Measurements from ENCODE around the gene C10orf67.
"Not testable (repeated sequence)": the region's sequence is repeated elsewhere in the genome, so short reads cannot be mapped to it uniquely, and the experiment has no call there.

Gene C10orf67

DNA sequence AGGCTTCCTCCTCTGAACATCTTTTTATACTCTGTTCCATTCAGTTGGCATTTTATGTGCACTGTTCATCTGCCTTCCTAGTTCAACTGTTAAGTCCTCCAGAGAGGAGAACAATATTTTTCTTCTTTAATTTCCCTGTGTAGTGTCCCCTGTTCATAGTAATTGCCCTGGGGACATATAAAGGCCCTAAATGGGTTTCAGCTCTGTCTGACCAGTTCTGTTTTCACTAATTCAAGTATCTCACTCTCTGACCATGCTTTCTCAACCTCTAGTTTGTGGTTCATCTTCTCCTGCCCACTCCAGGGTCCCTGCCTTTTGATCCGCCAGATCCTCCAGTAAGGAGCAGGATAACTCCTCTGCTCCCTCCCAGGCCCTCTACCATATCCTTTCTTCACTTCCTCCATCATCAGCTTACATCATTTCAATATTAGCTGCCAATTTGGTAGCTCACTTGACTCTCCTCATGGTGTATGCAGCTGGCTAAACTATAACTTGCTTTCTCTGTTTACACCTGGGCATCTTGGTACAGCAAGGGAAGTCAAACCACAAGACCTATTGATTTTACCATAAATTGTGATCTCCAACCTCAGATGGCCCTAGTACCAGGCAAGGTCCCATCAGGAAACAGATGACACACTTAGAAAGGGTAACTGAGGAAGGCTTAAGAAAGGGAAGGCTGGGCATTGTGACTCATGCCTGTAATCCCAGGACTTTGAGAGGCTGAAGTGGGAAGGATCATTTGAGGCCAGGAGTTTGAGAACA is 17.7 kb upstream of the C10orf67 start:
- DNase-seq = no peak

GRCh38 chr10:23361665-23362064 is 17.1 kb upstream of the C10orf67 start:
- no peak for DNase-seq

- DNase-seq = no peak
Measured at GRCh38 chr10:23359692-23360380, 15.2 kb upstream of the C10orf67 start.

- DNase-seq = no peak
Measured at GRCh38 chr10:23358357-23358756, 13.8 kb upstream of the C10orf67 start.

- no peak for DNase-seq
Measured at GRCh38 chr10:23354630-23355279, 10.2 kb upstream of the C10orf67 start.

GRCh38 chr10:23351926-23352519 is 7.4 kb upstream of the C10orf67 start:
- peak; percentile 26 to 72 (median 65) for DNase-seq

DNA sequence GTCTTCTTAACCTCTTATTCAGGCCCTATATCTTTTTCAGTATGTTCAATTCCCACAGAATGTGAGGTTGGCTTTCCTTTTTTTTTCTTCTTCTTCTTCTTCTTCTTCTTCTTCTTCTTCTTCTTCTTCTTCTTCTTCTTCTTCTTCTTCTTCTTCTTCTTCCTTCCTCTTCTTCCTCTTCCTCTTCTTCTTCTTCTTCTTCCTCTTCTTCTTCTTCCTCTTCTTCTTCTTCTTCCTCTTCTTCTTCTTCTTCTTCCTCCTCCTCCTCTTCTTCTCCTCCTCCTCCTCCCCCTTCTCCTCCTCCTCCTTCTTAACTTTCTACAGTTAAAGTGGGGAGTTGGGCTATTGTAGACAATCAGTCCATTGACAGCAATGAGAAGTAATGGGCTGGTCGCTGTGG is 6.1 kb upstream of the C10orf67 start:
- DNase-seq = not testable (repeated sequence)

- DNase-seq = no peak
Measured at GRCh38 chr10:23345861-23346260, 1.3 kb upstream of the C10orf67 start.

- peak in 1 of 3 donors; percentile 37 for DNase-seq
Measured at GRCh38 chr10:23343591-23344240, 881 bp downstream of the C10orf67 start.

- DNase-seq = no peak
Measured at GRCh38 chr10:23342213-23342884, 2.2 kb downstream of the C10orf67 start.

DNA sequence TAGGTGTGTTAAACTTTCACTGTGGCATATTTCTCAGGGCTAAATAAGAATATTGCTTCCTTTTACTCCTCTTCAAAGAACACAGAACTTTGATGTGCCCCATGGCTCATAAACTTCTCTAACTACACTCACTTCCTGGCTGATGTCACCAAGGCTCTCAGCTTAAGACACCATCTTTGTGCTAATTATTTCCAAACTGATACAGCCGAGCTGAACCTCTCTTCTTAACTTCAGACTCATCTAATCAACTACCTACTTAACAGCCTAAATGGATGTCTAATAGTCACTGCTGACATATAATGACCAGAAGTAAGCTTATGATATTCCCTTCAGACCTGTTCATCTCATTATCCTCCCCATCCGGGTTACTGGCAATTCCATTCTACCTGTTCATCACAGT is 3.6 kb downstream of the C10orf67 start:
- peak; percentile 43 to 69 (median 61) for DNase-seq

DNA sequence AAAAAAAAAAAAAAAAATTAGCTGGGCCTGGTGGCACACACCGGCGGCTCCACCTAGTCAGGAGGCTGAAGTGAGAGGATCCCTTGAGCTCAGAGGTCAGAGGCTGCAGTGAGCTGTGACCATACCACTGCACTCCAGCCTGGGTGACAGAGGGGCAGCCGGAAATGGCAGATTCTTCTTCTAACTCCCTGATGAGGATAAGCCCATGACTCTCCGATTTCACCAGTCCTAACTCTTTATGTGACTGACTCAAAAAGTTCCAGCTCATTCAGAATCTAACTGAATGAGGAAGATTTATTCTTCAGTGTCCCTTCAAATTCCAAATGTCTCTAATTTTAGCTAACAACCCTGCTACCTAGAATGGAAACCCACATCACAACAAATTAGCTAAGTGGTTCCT is 4.2 kb downstream of the C10orf67 start:
- DNase-seq = no peak

- DNase-seq = no peak
Measured at GRCh38 chr10:23338886-23339285, 5.7 kb downstream of the C10orf67 start.

DNA sequence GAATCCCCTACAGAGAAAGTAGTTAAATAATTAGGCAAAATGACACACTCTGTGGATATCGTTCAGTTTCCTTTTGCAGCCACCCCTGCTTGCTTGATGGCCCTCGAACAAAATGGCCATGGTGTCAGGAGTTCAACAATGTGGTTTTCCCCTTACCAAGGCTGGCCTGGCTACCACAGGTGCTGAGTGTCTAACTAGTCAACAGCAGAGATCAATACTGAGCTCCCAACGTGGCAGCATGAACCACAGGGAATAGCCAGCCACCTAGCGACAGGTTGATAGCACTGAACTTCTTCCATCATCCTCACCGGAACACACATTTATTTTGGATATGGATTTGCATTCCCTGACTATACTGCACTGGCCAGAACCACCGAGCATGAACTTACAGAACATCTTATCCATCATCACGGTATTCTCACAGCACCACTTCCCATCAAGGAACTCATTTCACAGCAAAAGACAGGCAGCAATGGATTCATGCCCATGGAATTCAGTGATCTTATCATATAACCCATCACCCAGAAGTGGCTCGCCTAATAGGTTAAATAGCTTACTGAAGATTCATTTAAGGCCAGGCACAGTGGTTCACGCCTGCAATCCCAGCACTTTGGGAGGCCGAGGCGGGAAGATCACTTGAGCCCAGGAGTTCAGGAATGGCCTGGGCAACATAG is 6.3 kb downstream of the C10orf67 start:
- no peak for DNase-seq

GRCh38 chr10:23337616-23338015 is 7.0 kb downstream of the C10orf67 start:
- no peak for DNase-seq

GRCh38 chr10:23331567-23332301 is 12.9 kb downstream of the C10orf67 start:
- peak; percentile 57 to 95 (median 93) for DNase-seq

DNA sequence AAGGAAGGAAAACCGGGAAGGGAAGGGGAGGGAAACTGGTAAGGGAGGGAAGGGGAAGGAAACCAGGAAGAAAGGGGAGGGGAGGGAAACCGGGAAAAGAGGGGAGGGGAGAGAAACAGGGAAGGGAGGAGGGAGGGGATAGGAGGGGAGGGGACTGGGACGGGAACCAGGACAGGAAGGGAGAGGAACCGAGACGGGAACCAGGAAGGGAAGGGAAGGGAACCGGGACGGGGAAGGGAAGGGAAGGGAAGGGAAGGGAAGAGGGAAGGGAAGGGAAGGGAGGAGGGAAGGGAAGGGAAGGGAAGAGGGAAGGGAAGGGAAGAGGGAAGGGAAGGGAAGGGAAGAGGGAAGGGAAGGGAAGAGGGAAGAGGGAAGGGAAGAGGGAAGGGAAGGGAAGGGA is 13.6 kb downstream of the C10orf67 start:
- no peak for DNase-seq

DNA sequence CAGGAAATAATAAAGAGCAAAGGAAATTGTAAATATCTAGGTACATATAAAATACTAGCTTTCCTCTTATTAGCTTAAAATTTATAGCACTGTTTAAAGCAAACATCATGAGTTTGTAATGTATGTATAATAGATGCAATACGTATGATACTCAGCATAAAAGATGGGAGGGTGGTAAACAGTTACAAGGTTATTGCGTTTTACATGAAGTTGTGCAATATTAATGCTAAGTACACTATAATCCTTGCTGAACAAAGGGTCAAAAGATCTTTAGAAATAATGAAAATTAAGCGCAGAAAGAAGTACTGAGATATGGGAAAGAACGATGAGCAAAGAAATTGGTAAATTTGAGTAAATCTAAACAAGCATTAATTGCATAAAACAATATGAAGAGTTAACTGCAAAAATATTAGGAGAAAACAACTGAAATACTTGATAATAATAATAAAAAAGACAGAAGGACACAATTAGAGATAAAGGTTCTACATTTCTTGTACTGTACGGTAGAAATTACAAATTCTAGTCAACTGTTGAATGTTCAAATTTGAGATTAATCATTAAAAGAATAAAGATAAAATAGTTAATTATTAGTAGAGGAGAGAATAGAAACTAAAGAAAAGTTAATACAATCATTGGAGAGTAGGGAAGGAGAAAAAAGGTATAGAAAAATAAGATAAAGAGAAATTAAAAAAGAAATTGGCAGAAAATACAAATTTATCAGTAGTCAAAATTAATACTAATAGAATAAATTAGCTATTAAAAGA is 17.9 kb downstream of the C10orf67 start:
- no peak for DNase-seq

- peak; percentile 16 to 44 (median 33) for DNase-seq
Measured at GRCh38 chr10:23325132-23325531, 19.5 kb downstream of the C10orf67 start.

DNA sequence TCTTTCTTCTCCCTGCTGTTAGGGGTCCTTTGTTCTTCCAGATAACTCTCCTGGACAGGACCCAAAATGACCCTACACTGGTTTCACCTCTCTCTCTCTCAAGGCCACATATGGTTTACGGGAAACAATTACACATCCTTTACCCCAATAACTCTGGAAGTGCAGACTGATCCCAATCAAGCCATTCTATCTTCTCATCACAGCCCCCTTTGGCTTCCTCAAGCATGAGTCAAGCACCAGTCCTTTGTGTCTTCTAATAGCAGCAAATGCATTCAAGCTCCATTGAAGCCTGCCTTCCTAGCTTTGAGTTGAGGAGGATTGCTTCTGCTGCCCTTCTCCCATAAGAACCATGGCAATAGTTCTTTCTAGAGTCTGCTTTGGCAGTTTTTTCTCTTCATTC is 20.2 kb downstream of the C10orf67 start:
- DNase-seq = no peak
